Measurements from ENCODE around the gene FRAS1. TPM values are rescaled to one million over a fixed set of nuclear protein-coding genes. Genes with fewer than 3 reads are reported as not detected.

FRAS1 gene
- total RNA-seq, 1 donor from 2014 or later: 18.9 TPM

DNA sequence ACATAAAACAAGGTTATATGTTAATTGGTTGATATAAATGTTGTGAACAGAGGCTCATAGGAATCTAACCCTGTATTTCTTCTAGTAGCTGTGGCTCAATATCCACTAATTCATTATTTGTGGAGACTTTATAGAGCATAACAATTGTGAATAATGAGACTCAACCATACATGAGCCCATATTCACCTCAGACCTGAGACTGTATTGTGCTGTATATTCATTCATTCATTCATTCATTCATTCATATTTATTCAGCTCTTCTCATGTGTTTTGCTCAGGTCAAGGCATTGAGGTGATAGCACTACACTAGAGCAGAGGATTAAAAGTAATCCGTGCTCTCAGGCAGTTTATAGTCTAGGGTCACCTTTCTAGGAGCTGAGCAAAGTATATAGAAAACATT is 470.0 kb downstream of the FRAS1 start:
- DNase-seq (ENCODE audit: low spot score): no peak
- Mint-ChIP-seq H3K4me1 (ENCODE audit: low read depth) (no peaks in the 10 kb centered on the region), H3K27ac (ENCODE audit: unreplicated experiment) (no peak overlapping the region), H3K27me3 (ENCODE audit: low read depth) (no peaks in the 10 kb centered on the region), H3K4me3 (ENCODE audit: unreplicated experiment) (no peak overlapping the region), H3K9me3 (ENCODE audit: low read depth) (peaks cover 7% of the 10 kb centered on the region), H3K36me3 (ENCODE audit: low read depth) (peaks cover 2% of the 10 kb centered on the region)
- TF ChIP-seq, protein P1, sequence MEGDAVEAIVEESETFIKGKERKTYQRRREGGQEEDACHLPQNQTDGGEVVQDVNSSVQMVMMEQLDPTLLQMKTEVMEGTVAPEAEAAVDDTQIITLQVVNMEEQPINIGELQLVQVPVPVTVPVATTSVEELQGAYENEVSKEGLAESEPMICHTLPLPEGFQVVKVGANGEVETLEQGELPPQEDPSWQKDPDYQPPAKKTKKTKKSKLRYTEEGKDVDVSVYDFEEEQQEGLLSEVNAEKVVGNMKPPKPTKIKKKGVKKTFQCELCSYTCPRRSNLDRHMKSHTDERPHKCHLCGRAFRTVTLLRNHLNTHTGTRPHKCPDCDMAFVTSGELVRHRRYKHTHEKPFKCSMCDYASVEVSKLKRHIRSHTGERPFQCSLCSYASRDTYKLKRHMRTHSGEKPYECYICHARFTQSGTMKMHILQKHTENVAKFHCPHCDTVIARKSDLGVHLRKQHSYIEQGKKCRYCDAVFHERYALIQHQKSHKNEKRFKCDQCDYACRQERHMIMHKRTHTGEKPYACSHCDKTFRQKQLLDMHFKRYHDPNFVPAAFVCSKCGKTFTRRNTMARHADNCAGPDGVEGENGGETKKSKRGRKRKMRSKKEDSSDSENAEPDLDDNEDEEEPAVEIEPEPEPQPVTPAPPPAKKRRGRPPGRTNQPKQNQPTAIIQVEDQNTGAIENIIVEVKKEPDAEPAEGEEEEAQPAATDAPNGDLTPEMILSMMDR (IDR thresholded peaks at IDR 0.05): no peak

DNA sequence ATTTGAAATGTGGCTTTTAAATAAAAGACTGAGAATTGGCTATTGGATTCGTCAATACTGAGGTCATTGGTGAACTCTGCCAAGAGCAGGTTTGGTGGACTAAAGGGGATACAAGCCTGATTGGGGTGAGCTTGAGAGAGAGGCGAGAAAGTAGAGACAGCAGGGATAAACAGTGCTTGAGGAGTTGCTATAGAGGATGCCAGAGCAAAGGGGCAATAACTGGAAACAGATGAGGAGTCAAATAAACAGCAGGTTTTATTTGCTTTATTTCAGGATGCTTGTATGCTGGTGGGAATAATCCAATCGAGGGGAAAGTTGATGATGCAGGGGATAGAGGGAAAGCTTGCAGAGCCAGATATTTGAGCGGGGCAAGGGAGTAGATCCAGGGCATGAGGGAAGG is 470.4 kb downstream of the FRAS1 start:
- TF ChIP-seq, protein P1 (IDR thresholded peaks at IDR 0.05): no peak
- no peak overlapping the region for H3K27ac Mint-ChIP-seq (ENCODE audit: unreplicated experiment)
- H3K27me3 Mint-ChIP-seq (ENCODE audit: low read depth): no peaks in the 10 kb centered on the region
- H3K36me3 Mint-ChIP-seq (ENCODE audit: low read depth): peaks cover 2% of the 10 kb centered on the region
- DNase-seq (ENCODE audit: low spot score): no peak
- no peaks in the 10 kb centered on the region for H3K4me1 Mint-ChIP-seq (ENCODE audit: low read depth)
- no peak overlapping the region for H3K4me3 Mint-ChIP-seq (ENCODE audit: unreplicated experiment)
- H3K9me3 Mint-ChIP-seq (ENCODE audit: low read depth): peaks cover 7% of the 10 kb centered on the region

DNA sequence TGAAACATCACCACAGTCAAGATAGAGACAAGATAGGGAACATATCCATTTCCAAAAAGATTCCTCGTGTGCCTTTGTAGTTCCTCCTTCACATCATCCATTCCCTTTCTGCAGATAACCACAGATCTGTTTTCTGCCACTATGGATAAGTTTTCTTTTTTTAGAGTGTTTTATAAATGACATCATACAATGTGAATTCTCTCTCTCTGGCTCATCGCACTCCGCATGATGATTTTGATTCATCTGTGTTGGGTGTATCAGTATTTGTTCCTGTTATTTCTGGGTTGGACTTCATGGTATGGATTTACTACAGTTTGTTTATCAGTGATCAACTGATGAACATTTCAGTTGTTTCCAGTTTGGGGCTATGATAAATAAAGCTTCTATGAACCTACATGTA is 471.2 kb downstream of the FRAS1 start:
- no peak overlapping the region for H3K4me3 Mint-ChIP-seq (ENCODE audit: unreplicated experiment)
- H3K27ac Mint-ChIP-seq (ENCODE audit: unreplicated experiment): no peak overlapping the region
- H3K9me3 Mint-ChIP-seq (ENCODE audit: low read depth): peaks cover 7% of the 10 kb centered on the region
- H3K4me1 Mint-ChIP-seq (ENCODE audit: low read depth): no peaks in the 10 kb centered on the region
- no peaks in the 10 kb centered on the region for H3K27me3 Mint-ChIP-seq (ENCODE audit: low read depth)
- peaks cover 2% of the 10 kb centered on the region for H3K36me3 Mint-ChIP-seq (ENCODE audit: low read depth)
- TF ChIP-seq, protein P1 (IDR thresholded peaks at IDR 0.05): no peak
- DNase-seq (ENCODE audit: low spot score): no peak

DNA sequence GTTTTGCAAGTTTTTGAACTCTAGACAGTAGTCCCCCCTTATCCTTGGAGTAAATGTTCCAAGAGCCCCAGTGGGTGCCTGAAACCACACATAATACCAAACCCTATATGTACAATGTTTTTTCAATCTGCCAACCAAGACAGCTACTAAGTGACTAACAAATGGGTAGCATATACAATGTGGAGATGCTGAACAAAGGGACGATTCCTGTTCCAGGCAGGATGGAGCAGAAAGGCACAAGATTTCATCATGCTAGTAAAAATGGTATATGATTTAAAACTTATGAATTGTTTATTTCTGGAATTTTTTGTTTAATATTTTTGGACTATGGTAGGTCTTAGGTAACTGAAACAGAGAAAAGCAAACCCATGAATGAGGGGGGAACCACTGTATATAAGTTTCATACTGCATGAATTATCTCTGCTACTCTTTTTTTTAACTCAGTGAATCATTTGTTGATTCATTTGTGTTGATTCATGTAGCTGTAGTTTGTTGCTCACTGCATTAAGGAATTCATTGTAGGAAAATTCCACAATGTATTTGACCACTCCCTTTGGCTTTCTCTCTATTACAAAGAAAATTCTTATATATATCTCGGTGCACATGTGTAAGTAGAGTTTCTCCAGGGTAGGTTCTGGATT is 472.6 kb downstream of the FRAS1 start:
- no peaks in the 10 kb centered on the region for H3K4me1 Mint-ChIP-seq (ENCODE audit: low read depth)
- H3K4me3 Mint-ChIP-seq (ENCODE audit: unreplicated experiment): no peak overlapping the region
- TF ChIP-seq, protein P1 (IDR thresholded peaks at IDR 0.05): no peak
- no peak overlapping the region for H3K27ac Mint-ChIP-seq (ENCODE audit: unreplicated experiment)
- H3K27me3 Mint-ChIP-seq (ENCODE audit: low read depth): no peaks in the 10 kb centered on the region
- peaks cover 2% of the 10 kb centered on the region for H3K36me3 Mint-ChIP-seq (ENCODE audit: low read depth)
- no peak for DNase-seq (ENCODE audit: low spot score)
- peaks cover 7% of the 10 kb centered on the region for H3K9me3 Mint-ChIP-seq (ENCODE audit: low read depth)

DNA sequence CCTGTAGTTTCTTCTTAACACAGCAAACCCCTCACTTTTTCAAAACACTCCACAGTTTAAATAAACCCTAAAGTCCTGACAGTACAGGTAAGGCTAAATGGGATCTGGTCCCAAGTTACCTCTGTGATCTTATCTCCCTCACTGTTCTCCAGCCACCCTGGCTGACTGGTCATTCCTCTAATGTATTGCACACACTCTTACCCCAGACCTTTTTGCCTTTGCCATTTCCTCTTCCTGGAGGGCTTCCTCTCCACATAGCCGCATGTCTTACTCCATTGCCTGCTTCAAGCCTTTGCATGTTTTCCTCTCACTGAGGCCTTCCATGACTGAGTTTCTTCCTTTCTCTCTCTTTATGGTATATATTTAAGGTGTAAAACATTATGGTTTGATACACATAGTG is 474.9 kb downstream of the FRAS1 start:
- Mint-ChIP-seq H3K9me3 (ENCODE audit: low read depth) (peaks cover 7% of the 10 kb centered on the region), H3K4me3 (ENCODE audit: unreplicated experiment) (no peak overlapping the region), H3K27me3 (ENCODE audit: low read depth) (no peaks in the 10 kb centered on the region), H3K4me1 (ENCODE audit: low read depth) (no peaks in the 10 kb centered on the region), H3K27ac (ENCODE audit: unreplicated experiment) (no peak overlapping the region), H3K36me3 (ENCODE audit: low read depth) (peaks cover 12% of the 10 kb centered on the region)
- no peak for DNase-seq (ENCODE audit: low spot score)
- TF ChIP-seq, protein P1 (IDR thresholded peaks at IDR 0.05): no peak
